Keratinocyte (primary cell): ENCODE results near the gene HELLS. TPM values are rescaled to one million over a fixed set of nuclear protein-coding genes. Genes with fewer than 3 reads are reported as not detected.

Experiments
- DNase-seq: peaks from one replicate; pipeline ENCODE4 v3.0.0-alpha.2; 2011; ENCODE audit warnings: low read depth, missing footprints, low spot score
- FAIRE-seq: peaks from 2 replicates; lab custom pipeline; 2011; peaks lifted over from hg19 to GRCh38; lab: Jason Lieb, UNC
- H2AFZ ChIP-seq: 2 replicates; pipeline ENCODE4 v1.6.0; 2012; ENCODE audit warnings: low read length, control low read depth, inconsistent platforms; ENCODE audit not compliant: control insufficient read depth
- H3K27ac ChIP-seq: 2 replicates; pipeline ENCODE4 v1.5.1; 2011; ENCODE audit warnings: low read length; ENCODE audit not compliant: control insufficient read depth, insufficient read depth
- H3K27me3 ChIP-seq: 3 replicates; pipeline ENCODE4 v1.6.0; 2011; ENCODE audit warnings: low read length; ENCODE audit not compliant: control insufficient read depth, insufficient read depth; ENCODE audit errors: extremely low read depth
- H3K36me3 ChIP-seq, 2 experiments: 2 replicates in 1 of 2; 3 replicates in 1 of 2; pipeline ENCODE4 v1.5.1; 2011; ENCODE audit warnings: low read length in 2 of 2, mild to moderate bottlenecking in 1 of 2; ENCODE audit not compliant: control insufficient read depth in 2 of 2, insufficient read depth in 2 of 2; ENCODE audit errors: extremely low read depth in 1 of 2
- H3K4me1 ChIP-seq: 3 replicates; pipeline ENCODE4 v1.5.1; 2011; ENCODE audit warnings: low read length; ENCODE audit not compliant: control insufficient read depth, insufficient read depth; ENCODE audit errors: extremely low read depth
- H3K4me2 ChIP-seq: 3 replicates; pipeline ENCODE4 v1.6.0; 2011; ENCODE audit warnings: low read depth, low read length; ENCODE audit not compliant: control insufficient read depth, insufficient read depth; ENCODE audit errors: extremely low read depth
- H3K4me3 ChIP-seq, 3 experiments: fragments of 200-600 bp in 1 of 3; sonication (generic) in 1 of 3; 2 replicates in 2 of 3; 3 replicates in 1 of 3; pipeline ENCODE4 v1.5.1; 2011 to 2016; ENCODE audit warnings: low read length in 3 of 3, mild to moderate bottlenecking in 3 of 3, control low read depth in 2 of 3, inconsistent platforms in 1 of 3, low read depth in 1 of 3, mixed read lengths in 1 of 3, mixed run types in 1 of 3, moderate library complexity in 1 of 3; ENCODE audit not compliant: control insufficient read depth in 2 of 3, insufficient read depth in 2 of 3; ENCODE audit errors: extremely low read depth in 1 of 3
- H3K79me2 ChIP-seq: 2 replicates; pipeline ENCODE4 v1.6.0; 2012; ENCODE audit warnings: low read length; ENCODE audit not compliant: control insufficient read depth, insufficient read depth
- H3K9ac ChIP-seq: 3 replicates; pipeline ENCODE4 v1.6.0; 2011; ENCODE audit warnings: low read length; ENCODE audit not compliant: control insufficient read depth, insufficient read depth; ENCODE audit errors: extremely low read depth
- H3K9me1 ChIP-seq: 3 replicates; pipeline ENCODE4 v1.6.0; 2011; ENCODE audit warnings: low read length; ENCODE audit not compliant: control insufficient read depth, insufficient read depth; ENCODE audit errors: extremely low read depth
- H3K9me3 ChIP-seq: 2 replicates; pipeline ENCODE4 v1.5.1; 2012; ENCODE audit warnings: low read depth, low read length; ENCODE audit not compliant: control insufficient read depth
- H4K20me1 ChIP-seq: 3 replicates; pipeline ENCODE4 v1.6.0; 2011; ENCODE audit warnings: low read length; ENCODE audit not compliant: control insufficient read depth, insufficient read depth; ENCODE audit errors: extremely low read depth
- CTCF ChIP-seq, 3 experiments: IDR thresholded peaks in 1 of 3; conservative IDR thresholded peaks in 1 of 3; optimal IDR thresholded peaks in 1 of 3; 2 replicates in 2 of 3; 3 replicates in 1 of 3; pipeline versions ENCODE3 to v1.5.1; 2011; ENCODE audit warnings: low read length in 3 of 3, mild to moderate bottlenecking in 3 of 3, moderate library complexity in 2 of 3, control low read depth in 1 of 3, inconsistent platforms in 1 of 3; ENCODE audit not compliant: insufficient read depth in 2 of 3; ENCODE audit errors: extremely low read depth in 1 of 3
- EZH2 ChIP-seq: IDR thresholded peaks from one replicate; pipeline ENCODE4 v1.6.1; 2012; ENCODE audit warnings: inconsistent platforms, mild to moderate bottlenecking, low read length, moderate library complexity
- dilution Hi-C: fragments of 300-500 bp; cut with MboI; formaldehyde crosslinking; loops from one replicate; pipeline ENCODE4 v1.7.0; 2020; ENCODE audit warnings: low sequenced_read_pairs; ENCODE audit not compliant: extremely low pct_ligation_motif_present
- polyA plus RNA-seq, 5 experiments: library from polyadenylated mRNA; depleted of rRNA in 3 of 5; stranded (reverse) in 3 of 5; stranded (forward) in 1 of 5; unstranded in 1 of 5; fragments of >200 nt; gene quantifications; 1 replicate in 1 of 5; 2 replicates in 3 of 5; 3 replicates in 1 of 5; pipeline versions ENCODE4 v1.2.1 to v1.2.3, GENCODE V29; 2011 to 2012; ENCODE audit warnings: missing spikeins in 2 of 5, low read depth in 1 of 5, low replicate concordance in 1 of 5

Gene HELLS
- polyA plus RNA-seq, 1 donor (not counting 4 experiments of a cell fraction or from before 2014, with no cell fraction given) = 16.4 TPM

DNA sequence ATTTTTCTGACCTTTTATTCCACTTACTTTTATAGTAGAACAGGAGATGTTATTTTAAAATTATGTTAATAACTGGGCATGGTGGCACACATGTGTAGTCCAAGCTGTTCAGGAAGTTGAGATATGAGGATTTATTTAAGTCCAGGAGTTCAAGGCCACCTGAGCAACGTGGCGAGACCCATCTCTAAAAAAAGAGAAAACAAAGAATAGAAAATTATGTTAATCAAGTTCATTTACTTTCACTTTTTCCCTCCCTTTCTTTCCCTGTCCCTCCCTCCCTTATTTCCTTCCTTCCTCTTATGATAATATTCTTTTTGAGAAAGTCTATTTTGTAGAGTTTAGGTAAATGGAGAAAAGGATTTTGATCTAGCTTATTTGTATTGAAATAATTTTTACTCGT, 48.9 kb upstream of the HELLS start:
- Histone ChIP-seq H3K4me2 (no peak overlapping the region), H3K27me3 (no peaks in the 10 kb centered on the region), H3K9me1 (no peaks in the 10 kb centered on the region), H2AFZ (no peak overlapping the region), H3K9me3 (no peaks in the 10 kb centered on the region), H3K9ac (no peak overlapping the region), H4K20me1 (no peaks in the 10 kb centered on the region), H3K4me3 (no peak overlapping the region), H3K36me3 (no peaks in the 10 kb centered on the region), H3K27ac (no peak overlapping the region), H3K4me1 (no peaks in the 10 kb centered on the region), H3K79me2 (no peaks in the 10 kb centered on the region)
- TF ChIP-seq EZH2 (no peak), CTCF (optimal IDR thresholded peaks at IDR 0.05 in 1 of 3, IDR thresholded peaks at IDR 0.05 in 1 of 3, conservative IDR thresholded peaks at IDR 0.05 in 1 of 3; ENCODE audit: extremely low read depth in 1 of 3, insufficient read depth in 2 of 3, low read length in 3 of 3) (no peak)
- DNase-seq (no peak), FAIRE-seq (no peak)
- dilution Hi-C loops = no loop called here

GRCh38 chr10:94500063-94500462, 45.5 kb upstream of the HELLS start:
- TF ChIP-seq CTCF (optimal IDR thresholded peaks at IDR 0.05 in 1 of 3, IDR thresholded peaks at IDR 0.05 in 1 of 3, conservative IDR thresholded peaks at IDR 0.05 in 1 of 3; ENCODE audit: extremely low read depth in 1 of 3, insufficient read depth in 2 of 3, low read length in 3 of 3) (peak in 1 of 3 experiments; percentile 17), EZH2 (no peak)
- no peak overlapping the region for H2AFZ ChIP-seq
- H3K27ac ChIP-seq = no peak overlapping the region
- H3K4me2 ChIP-seq = no peak overlapping the region
- H4K20me1 ChIP-seq = no peaks in the 10 kb centered on the region
- no peaks in the 10 kb centered on the region for H3K36me3 ChIP-seq
- DNase-seq (no peak), FAIRE-seq (no peak)
- no peak overlapping the region for H3K9ac ChIP-seq
- H3K9me1 ChIP-seq = no peaks in the 10 kb centered on the region
- H3K4me1 ChIP-seq = no peaks in the 10 kb centered on the region
- no peaks in the 10 kb centered on the region for H3K79me2 ChIP-seq
- dilution Hi-C loops = no loop called here
- H3K9me3 ChIP-seq = no peaks in the 10 kb centered on the region
- H3K4me3 ChIP-seq = no peak overlapping the region
- no peaks in the 10 kb centered on the region for H3K27me3 ChIP-seq
